Brain microvascular endothelial cell (primary cell): ENCODE results near the gene TCF25.

Experiments used
- DNase-seq: peaks from one replicate; pipeline ENCODE4 v3.0.0-alpha.2; 2020
- H3K27ac ChIP-seq: fragments of 250-450 bp; sonication (Bioruptor Pico); 2 replicates; pipeline ENCODE4 v1.5.1; 2020; ENCODE audit warnings: mild to moderate bottlenecking, moderate library complexity
- H3K27me3 ChIP-seq: fragments of 250-450 bp; sonication (Bioruptor Pico); replicated peaks from 2 replicates; pipeline ENCODE4 v1.5.1; 2020; ENCODE audit warnings: mild to moderate bottlenecking
- H3K36me3 ChIP-seq: fragments of 250-450 bp; sonication (Bioruptor Pico); replicated peaks from 2 replicates; pipeline ENCODE4 v1.5.1; 2020; ENCODE audit warnings: mild to moderate bottlenecking
- H3K4me3 ChIP-seq: 2 replicates; pipeline ENCODE4 v1.5.1; 2011; ENCODE audit warnings: low read depth, mild to moderate bottlenecking, control low read depth, low read length, moderate library complexity
- CTCF ChIP-seq: IDR thresholded peaks from 2 replicates; pipeline ENCODE4 v1.5.1; 2011; ENCODE audit warnings: low read depth, mild to moderate bottlenecking, moderate library complexity, low read length, control low read depth, inconsistent platforms; ENCODE audit errors: missing control alignments
- in situ Hi-C: cut with HindIII; loops from 2 replicates; pipeline ENCODE4 v1.10.0; 2017; ENCODE audit warnings: low sequenced_read_pairs, low pct_ligation_motif_present

The TCF25 gene

GRCh38 chr16:89922884-89923639 is 49.7 kb downstream of the TCF25 start, which contains the start of gene TUBB3:
TUBB3 (plus strand) TSS chr16:89923342; CDS start chr16:89923402, 60 bp downstream.
- DNase-seq, result peak; percentile 72
- Histone ChIP-seq H3K4me3 (peak within 1 kb of the TSS; percentile 76), H3K27ac (peak within 1 kb of the TSS; percentile 98), H3K36me3 (peaks cover 3% of the 10 kb centered on the region), H3K27me3 (no peaks in the 10 kb centered on the region)
- in situ Hi-C loops, result no loop called here
- TF ChIP-seq CTCF, result peak; percentile 9

GRCh38 chr16:89923640-89924296 is 50.4 kb downstream of the TCF25 start:
- Histone ChIP-seq H3K27ac (no peak overlapping the region), H3K36me3 (peaks cover 5% of the 10 kb centered on the region), H3K27me3 (no peaks in the 10 kb centered on the region), H3K4me3 (peak overlapping the region; percentile 76)
- no peak for TF ChIP-seq CTCF
- in situ Hi-C loops, result no loop called here
- DNase-seq, result no peak

DNA sequence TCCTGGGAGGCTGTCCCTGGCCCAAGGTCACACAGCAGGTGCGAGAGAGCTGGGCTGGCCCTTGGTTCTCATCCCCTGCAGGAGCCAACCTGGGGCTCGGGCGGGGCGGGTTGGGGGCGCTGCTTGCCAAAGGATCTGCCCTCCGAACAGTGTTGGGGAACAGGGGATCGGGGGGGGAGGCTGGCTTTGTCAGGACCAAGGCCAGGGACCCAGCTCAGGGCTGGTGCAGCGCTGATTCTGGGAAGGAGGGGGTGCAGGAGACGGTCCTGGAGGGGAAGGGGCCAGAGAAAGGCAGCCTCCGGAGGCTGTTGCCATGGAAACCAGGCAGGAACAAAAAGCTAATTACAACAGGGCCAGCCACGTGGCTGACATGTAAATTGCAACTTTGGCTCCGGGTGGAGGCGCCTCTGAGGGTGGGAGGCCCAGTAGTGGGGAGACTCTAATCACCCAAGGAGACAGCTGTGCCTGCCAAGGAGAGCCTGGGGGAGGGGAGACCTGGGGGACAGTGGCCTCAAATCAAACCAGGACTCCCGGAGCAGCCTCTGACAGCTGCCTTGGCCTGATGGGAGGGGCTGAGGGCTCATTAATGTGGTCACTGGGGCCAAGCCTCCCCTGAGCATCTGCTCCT is 51.0 kb downstream of the TCF25 start:
- peak overlapping the region; percentile 76 for H3K4me3 ChIP-seq
- peaks cover 9% of the 10 kb centered on the region for H3K36me3 ChIP-seq
- no peaks in the 10 kb centered on the region for H3K27me3 ChIP-seq
- H3K27ac ChIP-seq, result no peak overlapping the region
- no peak for TF ChIP-seq CTCF
- DNase-seq, result no peak
- in situ Hi-C loops, result no loop called here

GRCh38 chr16:89924925-89925307 is 51.5 kb downstream of the TCF25 start:
- no peak for TF ChIP-seq CTCF
- Histone ChIP-seq H3K27me3 (no peaks in the 10 kb centered on the region), H3K27ac (no peak overlapping the region), H3K4me3 (peak overlapping the region; percentile 76), H3K36me3 (peaks cover 11% of the 10 kb centered on the region)
- in situ Hi-C loops, result no loop called here
- DNase-seq, result no peak

DNA sequence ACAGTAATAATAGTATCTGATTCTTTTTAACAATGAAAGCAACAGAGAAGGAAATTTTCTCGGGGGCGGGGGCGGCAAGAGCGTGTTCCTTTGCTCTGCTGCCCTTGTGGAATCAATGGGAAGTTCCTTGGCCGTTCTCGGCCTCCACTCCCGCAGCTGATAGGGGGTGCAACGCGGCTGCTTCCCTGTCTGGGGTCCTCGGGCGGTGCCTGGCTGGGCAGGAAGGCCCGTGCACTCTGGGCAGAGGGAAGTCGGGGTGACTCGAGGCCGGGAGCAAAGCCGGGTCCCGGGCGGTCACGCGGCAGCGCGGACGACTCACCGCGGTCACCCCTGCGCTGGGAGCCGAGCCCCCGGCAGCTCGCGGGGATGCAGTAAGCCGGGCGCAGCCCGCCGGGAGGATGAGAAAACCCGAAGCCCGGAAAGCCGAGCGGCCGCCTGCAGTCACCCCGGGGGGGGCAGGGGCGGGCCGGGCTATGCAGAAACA is 52.2 kb downstream of the TCF25 start:
- no peak for DNase-seq
- in situ Hi-C loops, result no loop called here
- H3K4me3 ChIP-seq, result peak overlapping the region; percentile 76
- H3K36me3 ChIP-seq, result peaks cover 18% of the 10 kb centered on the region
- H3K27ac ChIP-seq, result no peak overlapping the region
- no peaks in the 10 kb centered on the region for H3K27me3 ChIP-seq
- TF ChIP-seq CTCF, result peak; percentile 26
